ENCODE results near the gene PDE1A. TPM values are rescaled to one million over a fixed set of nuclear protein-coding genes. Genes with fewer than 3 reads are reported as not detected.

The PDE1A gene
- total RNA-seq, 2 experiments from 2014 or later, result not detected

- DNase-seq (no peak), ATAC-seq (no peak)
- ChIA-PET POLR2A (no interaction called here), CTCF (interaction anchor here (1.9 kb wide), 1 partner anchor 17 kb away, joined by 5 read pairs; no protein-coding TSS in a partner anchor)
- H3K27ac Mint-ChIP-seq, result no peak overlapping the region
- no peak overlapping the region for H3K4me3 Mint-ChIP-seq
- H3K36me3 Mint-ChIP-seq (ENCODE audit: low read depth), result no peaks in the 10 kb centered on the region
- no peaks in the 10 kb centered on the region for H3K27me3 Mint-ChIP-seq (ENCODE audit: low read depth)
- no peaks in the 10 kb centered on the region for H3K4me1 Mint-ChIP-seq (ENCODE audit: low read depth)
- no peaks in the 10 kb centered on the region for H3K9me3 Mint-ChIP-seq (ENCODE audit: insufficient read depth)
Observed at GRCh38 chr2:182170341-182170740, 256.5 kb downstream of the PDE1A start.

GRCh38 chr2:182167882-182168281 lies 259.0 kb downstream of the PDE1A start:
- no peaks in the 10 kb centered on the region for H3K27me3 Mint-ChIP-seq (ENCODE audit: low read depth)
- no peaks in the 10 kb centered on the region for H3K36me3 Mint-ChIP-seq (ENCODE audit: low read depth)
- CTCF ChIA-PET, result no interaction called here
- no peak for DNase-seq
- no peak overlapping the region for H3K27ac Mint-ChIP-seq
- POLR2A ChIA-PET, result no interaction called here
- H3K9me3 Mint-ChIP-seq (ENCODE audit: insufficient read depth), result no peaks in the 10 kb centered on the region
- H3K4me3 Mint-ChIP-seq, result no peak overlapping the region
- no peaks in the 10 kb centered on the region for H3K4me1 Mint-ChIP-seq (ENCODE audit: low read depth)
- ATAC-seq, result no peak

- ATAC-seq (no peak), DNase-seq (no peak)
- ChIA-PET POLR2A (no interaction called here), CTCF (no interaction called here)
- Mint-ChIP-seq H3K4me3 (no peak overlapping the region), H3K27me3 (ENCODE audit: low read depth) (no peaks in the 10 kb centered on the region), H3K27ac (no peak overlapping the region), H3K9me3 (ENCODE audit: insufficient read depth) (no peaks in the 10 kb centered on the region), H3K4me1 (ENCODE audit: low read depth) (no peaks in the 10 kb centered on the region), H3K36me3 (ENCODE audit: low read depth) (no peaks in the 10 kb centered on the region)
Observed at GRCh38 chr2:182166841-182167240, 260.0 kb downstream of the PDE1A start.

- Mint-ChIP-seq H3K9me3 (ENCODE audit: insufficient read depth) (no peaks in the 10 kb centered on the region), H3K4me1 (ENCODE audit: low read depth) (no peaks in the 10 kb centered on the region), H3K4me3 (no peak overlapping the region), H3K27me3 (ENCODE audit: low read depth) (no peaks in the 10 kb centered on the region), H3K27ac (no peak overlapping the region), H3K36me3 (ENCODE audit: low read depth) (no peaks in the 10 kb centered on the region)
- ATAC-seq (no peak), DNase-seq (no peak)
- POLR2A ChIA-PET, result no interaction called here
- CTCF ChIA-PET, result no interaction called here
Observed at GRCh38 chr2:182166406-182166805, 260.4 kb downstream of the PDE1A start.

GRCh38 chr2:182165202-182165601 lies 261.6 kb downstream of the PDE1A start:
- Mint-ChIP-seq H3K36me3 (ENCODE audit: low read depth) (no peaks in the 10 kb centered on the region), H3K9me3 (ENCODE audit: insufficient read depth) (no peaks in the 10 kb centered on the region), H3K4me1 (ENCODE audit: low read depth) (no peaks in the 10 kb centered on the region), H3K27ac (no peak overlapping the region), H3K4me3 (no peak overlapping the region), H3K27me3 (ENCODE audit: low read depth) (no peaks in the 10 kb centered on the region)
- ChIA-PET POLR2A (no interaction called here), CTCF (no interaction called here)
- no peak for ATAC-seq
- no peak for DNase-seq

- H3K27ac Mint-ChIP-seq, result no peak overlapping the region
- ATAC-seq, result no peak
- POLR2A ChIA-PET, result no interaction called here
- H3K9me3 Mint-ChIP-seq (ENCODE audit: insufficient read depth), result no peaks in the 10 kb centered on the region
- no peak overlapping the region for H3K4me3 Mint-ChIP-seq
- no peaks in the 10 kb centered on the region for H3K36me3 Mint-ChIP-seq (ENCODE audit: low read depth)
- H3K27me3 Mint-ChIP-seq (ENCODE audit: low read depth), result no peaks in the 10 kb centered on the region
- CTCF ChIA-PET, result no interaction called here
- no peaks in the 10 kb centered on the region for H3K4me1 Mint-ChIP-seq (ENCODE audit: low read depth)
- no peak for DNase-seq
Observed at GRCh38 chr2:182164686-182165085, 262.1 kb downstream of the PDE1A start.

- no peaks in the 10 kb centered on the region for H3K27me3 Mint-ChIP-seq (ENCODE audit: low read depth)
- CTCF ChIA-PET, result no interaction called here
Observed at GRCh38 chr2:182163878-182164277, 263.0 kb downstream of the PDE1A start.

GRCh38 chr2:182148344-182148743 lies 278.5 kb downstream of the PDE1A start:
- DNase-seq (no peak), ATAC-seq (no peak)
- no peaks in the 10 kb centered on the region for H3K9me3 Mint-ChIP-seq (ENCODE audit: insufficient read depth)
- no peak overlapping the region for H3K4me3 Mint-ChIP-seq
- POLR2A ChIA-PET, result no interaction called here
- CTCF ChIA-PET, result no interaction called here
- H3K36me3 Mint-ChIP-seq (ENCODE audit: low read depth), result no peaks in the 10 kb centered on the region
- peaks cover 4% of the 10 kb centered on the region for H3K27me3 Mint-ChIP-seq (ENCODE audit: low read depth)
- no peak overlapping the region for H3K27ac Mint-ChIP-seq
- no peaks in the 10 kb centered on the region for H3K4me1 Mint-ChIP-seq (ENCODE audit: low read depth)

More at GRCh38 chr2:182163878-182164277, 263.0 kb downstream of the PDE1A start:
- Mint-ChIP-seq H3K4me3 (no peak overlapping the region), H3K36me3 (ENCODE audit: low read depth) (no peaks in the 10 kb centered on the region), H3K9me3 (ENCODE audit: insufficient read depth) (no peaks in the 10 kb centered on the region), H3K27ac (no peak overlapping the region), H3K4me1 (ENCODE audit: low read depth) (no peaks in the 10 kb centered on the region)
- POLR2A ChIA-PET, result no interaction called here
- ATAC-seq (no peak), DNase-seq (no peak)

GRCh38 chr2:182144776-182145165 lies 282.1 kb downstream of the PDE1A start:
- ATAC-seq (no peak), DNase-seq (no peak)
- POLR2A ChIA-PET, result no interaction called here
- no peaks in the 10 kb centered on the region for H3K9me3 Mint-ChIP-seq (ENCODE audit: insufficient read depth)
- H3K4me3 Mint-ChIP-seq, result no peak overlapping the region
- H3K27me3 Mint-ChIP-seq (ENCODE audit: low read depth), result peaks cover 4% of the 10 kb centered on the region
- no peak overlapping the region for H3K27ac Mint-ChIP-seq
- H3K4me1 Mint-ChIP-seq (ENCODE audit: low read depth), result no peaks in the 10 kb centered on the region
- H3K36me3 Mint-ChIP-seq (ENCODE audit: low read depth), result no peaks in the 10 kb centered on the region
- CTCF ChIA-PET, result interaction anchor here (1.1 kb wide), 1 partner anchor 12 kb away, joined by 3 read pairs; no protein-coding TSS in a partner anchor

GRCh38 chr2:182144041-182144775 lies 282.6 kb downstream of the PDE1A start:
- CTCF ChIA-PET, result interaction anchor here (1.1 kb wide), 1 partner anchor 11 kb away, joined by 3 read pairs; no protein-coding TSS in a partner anchor
- H3K27ac Mint-ChIP-seq, result no peak overlapping the region
- H3K4me3 Mint-ChIP-seq, result no peak overlapping the region
- no peaks in the 10 kb centered on the region for H3K4me1 Mint-ChIP-seq (ENCODE audit: low read depth)
- POLR2A ChIA-PET, result no interaction called here
- DNase-seq (no peak), ATAC-seq (no peak)
- H3K27me3 Mint-ChIP-seq (ENCODE audit: low read depth), result peaks cover 4% of the 10 kb centered on the region
- H3K36me3 Mint-ChIP-seq (ENCODE audit: low read depth), result no peaks in the 10 kb centered on the region
- H3K9me3 Mint-ChIP-seq (ENCODE audit: insufficient read depth), result no peaks in the 10 kb centered on the region

- Mint-ChIP-seq H3K4me1 (ENCODE audit: low read depth) (no peaks in the 10 kb centered on the region), H3K9me3 (ENCODE audit: insufficient read depth) (no peaks in the 10 kb centered on the region), H3K4me3 (no peak overlapping the region)
Observed at GRCh38 chr2:182142062-182142461, 284.8 kb downstream of the PDE1A start.

GRCh38 chr2:182134201-182134600 lies 292.6 kb downstream of the PDE1A start:
- ATAC-seq (no peak), DNase-seq (no peak)
- no peaks in the 10 kb centered on the region for H3K9me3 Mint-ChIP-seq (ENCODE audit: insufficient read depth)
- POLR2A ChIA-PET, result no interaction called here
- no peaks in the 10 kb centered on the region for H3K4me1 Mint-ChIP-seq (ENCODE audit: low read depth)
- no peak overlapping the region for H3K27ac Mint-ChIP-seq
- H3K27me3 Mint-ChIP-seq (ENCODE audit: low read depth), result no peaks in the 10 kb centered on the region
- H3K4me3 Mint-ChIP-seq, result no peak overlapping the region
- no peaks in the 10 kb centered on the region for H3K36me3 Mint-ChIP-seq (ENCODE audit: low read depth)
- CTCF ChIA-PET, result no interaction called here

More at GRCh38 chr2:182142062-182142461, 284.8 kb downstream of the PDE1A start:
- POLR2A ChIA-PET, result no interaction called here
- CTCF ChIA-PET, result no interaction called here
- DNase-seq (no peak), ATAC-seq (no peak)
- Mint-ChIP-seq H3K36me3 (ENCODE audit: low read depth) (no peaks in the 10 kb centered on the region), H3K27me3 (ENCODE audit: low read depth) (no peaks in the 10 kb centered on the region), H3K27ac (no peak overlapping the region)
